K562 (cell line): ENCODE results near the gene CNPY4. TPM values are rescaled to one million over a fixed set of nuclear protein-coding genes. Genes with fewer than 3 reads are reported as not detected.
A peak's percentile ranks its signal among the peaks of the same experiment; 100 is the strongest.

Experiments used
- ATAC-seq: fragments of 200-7000 bp; cut with Tn5 transposase; 3 replicates; pipeline ENCODE4 v1.9.1; 2020; ENCODE audit warnings: moderate library complexity
- BruUV-seq: library from RNA; stranded (reverse); fragments of 400-500 nt; replicated peaks from 2 replicates; lab custom pipeline; 2021; lab: Mats Ljungman, UMichigan
- CTCF ChIA-PET: fragments of 300-600 bp; formaldehyde crosslinking; extraction: SDS; loops from one replicate; lab custom pipeline; 2021; ENCODE audit warnings: low intra/inter-chr PET ratio; lab: Yijun Ruan, JAX
- POLR2A ChIA-PET: fragments of 300-600, 350-650 bp; sonication (Branson Sonifier 250); formaldehyde crosslinking; extraction: SDS; loops from one replicate; lab custom pipeline; 2021; ENCODE audit warnings: antibody characterized with exemption, inconsistent platforms; lab: Yijun Ruan, JAX
- DNase-seq, 4 experiments: peaks; one replicate each; pipeline versions ENCODE4 v3.0.0 to v3.0.0-alpha.2; 2011 to 2018; ENCODE audit warnings: low spot score in 3 of 4, mixed read lengths in 3 of 4; ENCODE audit errors: extremely low read depth in 1 of 4
- FAIRE-seq: peaks from 2 replicates; lab custom pipeline; 2011; peaks lifted over from hg19 to GRCh38; lab: Jason Lieb, UNC
- H2AFZ ChIP-seq: 2 replicates; pipeline ENCODE4 v1.6.0; 2011; ENCODE audit warnings: low read depth, low read length, control low read depth, inconsistent platforms
- H3K27ac ChIP-seq: fragments of 200-600 bp; 3 replicates; pipeline ENCODE4 v1.8.0; 2011; ENCODE audit warnings: low read depth, mild to moderate bottlenecking, control low read depth, inconsistent platforms, low read length, moderate library complexity, mixed read lengths; ENCODE audit errors: extremely low read depth
- H3K27me3 ChIP-seq, 2 experiments: fragments of 300-600 bp in 1 of 2; 2 replicates in 1 of 2; 3 replicates in 1 of 2; pipeline versions ENCODE4 v1.6.0 to v1.8.0; 2011; ENCODE audit warnings: inconsistent platforms in 2 of 2, low read length in 2 of 2, mild to moderate bottlenecking in 1 of 2, mixed read lengths in 1 of 2, moderate library complexity in 1 of 2; ENCODE audit not compliant: control insufficient read depth in 2 of 2, insufficient read depth in 2 of 2
- H3K36me3 ChIP-seq: fragments of 300-600 bp; 3 replicates; pipeline ENCODE4 v1.8.0; 2011; ENCODE audit warnings: mild to moderate bottlenecking, low read length, inconsistent platforms; ENCODE audit not compliant: control insufficient read depth, insufficient read depth
- H3K4me1 ChIP-seq, 2 experiments: fragments of 200-600 bp in 1 of 2; replicated peaks in 1 of 2; 2 replicates in 1 of 2; 3 replicates in 1 of 2; pipeline versions ENCODE4 v1.5.1 to v1.8.0; 2011; ENCODE audit warnings: inconsistent platforms in 2 of 2, low read length in 2 of 2, mild to moderate bottlenecking in 1 of 2, mixed read lengths in 1 of 2, moderate library complexity in 1 of 2; ENCODE audit not compliant: control insufficient read depth in 2 of 2, insufficient read depth in 2 of 2
- H3K4me2 ChIP-seq: 2 replicates; pipeline ENCODE4 v1.6.1; 2011; ENCODE audit warnings: low read length, control low read depth, inconsistent platforms, mixed read lengths; ENCODE audit not compliant: insufficient read depth
- H3K4me3 ChIP-seq: fragments of 200-600 bp; sonication (generic), shearing (Covaris generic); 2 replicates; pipeline ENCODE4 v1.5.1; 2016; ENCODE audit warnings: control low read depth, inconsistent platforms
- H3K79me2 ChIP-seq: fragments of 200-600 bp; 3 replicates; pipeline ENCODE4 v1.8.0; 2011; ENCODE audit warnings: low read length, inconsistent platforms; ENCODE audit not compliant: control insufficient read depth, insufficient read depth
- H3K9ac ChIP-seq, 2 experiments: 2 replicates each; pipeline versions ENCODE4 v1.6.0 to v1.6.1; 2011; ENCODE audit warnings: low read depth in 2 of 2, low read length in 2 of 2, control low read depth in 1 of 2, inconsistent platforms in 1 of 2, mild to moderate bottlenecking in 1 of 2, mixed read lengths in 1 of 2; ENCODE audit not compliant: insufficient read depth in 1 of 2
- H3K9me1 ChIP-seq: one replicate; pipeline ENCODE4 v1.6.0; 2011; ENCODE audit warnings: inconsistent platforms, mild to moderate bottlenecking, low read length, moderate library complexity; ENCODE audit not compliant: control insufficient read depth, insufficient read depth
- H3K9me3 ChIP-seq: replicated peaks from 2 replicates; pipeline ENCODE4 v1.5.1; 2011; ENCODE audit warnings: low read depth, low read length, inconsistent platforms; ENCODE audit not compliant: control insufficient read depth, insufficient read depth
- H4K20me1 ChIP-seq: replicated peaks from 2 replicates; pipeline ENCODE4 v1.6.1; 2011; ENCODE audit warnings: low read length, inconsistent platforms, mixed read lengths; ENCODE audit not compliant: control insufficient read depth, insufficient read depth
- CREB1 ChIP-seq, 2 experiments: sonication (generic) in 1 of 2; formaldehyde crosslinking in 1 of 2; IDR thresholded peaks; 2 replicates each; pipeline versions ENCODE4 v1.6.1 to v1.8.0; 2012 to 2022; ENCODE audit warnings: inconsistent platforms in 1 of 2, mild to moderate bottlenecking in 1 of 2, missing genetic modification reagents in 1 of 2, moderate library complexity in 1 of 2
- GABPB1 ChIP-seq: sonication (generic); formaldehyde crosslinking; IDR thresholded peaks from 2 replicates; pipeline ENCODE4 v1.8.0; 2022; ENCODE audit warnings: mild to moderate bottlenecking, missing genetic modification reagents
- PRMT5 ChIP-seq: sonication (generic); formaldehyde crosslinking; IDR thresholded peaks from 2 replicates; pipeline ENCODE4 v1.5.0; 2020; ENCODE audit warnings: missing genetic modification reagents
- RBM22 ChIP-seq: fragments of 200-400 bp; formaldehyde crosslinking; IDR thresholded peaks from 2 replicates; pipeline ENCODE4 v1.6.1; 2018; ENCODE audit warnings: low read length, low read depth; ENCODE audit not compliant: poor library complexity, severe bottlenecking
- SAFB2 ChIP-seq: fragments of 200-400 bp; formaldehyde crosslinking; IDR thresholded peaks from 2 replicates; pipeline ENCODE4 v1.6.1; 2018; ENCODE audit warnings: borderline replicate concordance, low read length, low read depth, moderate library complexity; ENCODE audit not compliant: severe bottlenecking
- SRSF3 ChIP-seq: fragments of 200-400 bp; formaldehyde crosslinking; IDR thresholded peaks from 2 replicates; pipeline ENCODE4 v1.6.1; 2016; ENCODE audit warnings: mild to moderate bottlenecking, low read length, moderate library complexity; ENCODE audit not compliant: insufficient read depth
- SRSF9 ChIP-seq: fragments of 200-400 bp; formaldehyde crosslinking; IDR thresholded peaks from 2 replicates; pipeline ENCODE4 v1.6.1; 2017; ENCODE audit warnings: low read depth, low read length, borderline replicate concordance
- TAF9B ChIP-seq: fragments of 450-650 bp; IDR thresholded peaks from 2 replicates; pipeline ENCODE4 v1.6.1; 2018; ENCODE audit warnings: mild to moderate bottlenecking; ENCODE audit not compliant: partially characterized antibody
- TEAD1 ChIP-seq, 2 experiments: fragments of 450-650 bp in 1 of 2; sonication (generic) in 1 of 2; formaldehyde crosslinking; IDR thresholded peaks; 2 replicates each; pipeline versions ENCODE4 v1.4.0 to v1.8.0; 2020 to 2022; ENCODE audit warnings: mild to moderate bottlenecking in 2 of 2, missing genetic modification reagents in 1 of 2
- TFAP4 ChIP-seq: sonication (generic); formaldehyde crosslinking; IDR thresholded peaks from 2 replicates; pipeline ENCODE4 v1.8.0; 2022; ENCODE audit warnings: missing genetic modification reagents, mild to moderate bottlenecking, moderate library complexity, borderline replicate concordance
- THAP12 ChIP-seq: fragments of 250-450 bp; sonication (Bioruptor Pico); IDR thresholded peaks from 2 replicates; pipeline ENCODE4 v1.9.0; 2021; ENCODE audit warnings: mild to moderate bottlenecking, inconsistent platforms
- YY1 ChIP-seq, 3 experiments: IDR thresholded peaks; 2 replicates each; pipeline ENCODE4 v1.6.1; 2011; ENCODE audit warnings: low read length in 2 of 3, mild to moderate bottlenecking in 2 of 3, moderate library complexity in 2 of 3, borderline replicate concordance in 1 of 3, control low read depth in 1 of 3, low read depth in 1 of 3; ENCODE audit not compliant: insufficient read depth in 3 of 3, insufficient replicate concordance in 2 of 3, control insufficient read depth in 1 of 3, insufficient read length in 1 of 3; ENCODE audit errors: extremely low read depth in 1 of 3
- ZNF280A ChIP-seq: fragments of 450-650 bp; IDR thresholded peaks from 2 replicates; pipeline ENCODE4 v1.6.1; 2018; ENCODE audit warnings: mild to moderate bottlenecking, low read depth; ENCODE audit not compliant: partially characterized antibody
- ZNF316 ChIP-seq: fragments of 450-650 bp; IDR thresholded peaks from 2 replicates; pipeline ENCODE4 v1.6.1; 2016
- WGBS: fragments of 100-300 bp; shearing (Covaris generic); methylation state at CpG from one replicate; pipeline ENCODE4 v1.1.6; 2016; ENCODE audit warnings: low coverage, mixed read lengths; ENCODE audit not compliant: insufficient coverage; ENCODE audit errors: missing lambda C conversion rate; 5-methylcytosine and 5-hydroxymethylcytosine counted together
- in situ Hi-C: fragments of 300-500 bp; cut with MboI; formaldehyde crosslinking; loops from 4 replicates; pipeline ENCODE4 v1.15.0; 2018; ENCODE audit warnings: inconsistent platforms, mixed read lengths
- intact Hi-C: fragments of 100-400 bp; cut with micrococcal nuclease; formaldehyde crosslinking; loops from 2 replicates; pipeline ENCODE4 v1.14.2; 2022
- polyA plus RNA-seq, 8 experiments: library from polyadenylated mRNA; depleted of rRNA in 4 of 8; stranded (reverse) in 5 of 8; unstranded in 3 of 8; fragments of >200 nt; fragmentation: Nextera tagmentation in 2 of 8; fragmentation: Illumina TruSeq in 1 of 8; extraction: Ambion mirVana in 2 of 8; extraction: Trizol in 1 of 8; gene quantifications; 2 replicates each; pipeline versions ENCODE4 v1.2.1 to v1.2.3, GENCODE V29; 2011 to 2014; ENCODE audit warnings: inconsistent platforms in 1 of 8, missing spikeins in 1 of 8
- total RNA-seq, 7 experiments: library from RNA; depleted of rRNA in 6 of 7; stranded (reverse); fragments of >200 nt in 6 of 7; fragmentation: Illumina TruSeq in 2 of 7; extraction: Trizol in 2 of 7; gene quantifications; 2 replicates each; pipeline versions ENCODE4 v1.2.1 to v1.2.3, GENCODE V29; 2011 to 2021; ENCODE audit warnings: low replicate concordance in 1 of 7

CNPY4 gene
- total and polyA plus RNA-seq, 9 of the 15 experiments (the other 6 are each of a cell fraction or from before 2014, with no cell fraction given): 1.9 to 11.2 (median 7.0) TPM

- Histone ChIP-seq H3K4me1 (peaks cover 23 to 26% of the 10 kb centered on the region in 2 experiments), H3K36me3 (peaks cover 41% of the 10 kb centered on the region), H3K27ac (peak within 1 kb of the TSS; percentile 97), H3K9ac (peak within 1 kb of the TSS; percentile 96 to 97), H3K79me2 (peaks cover 19% of the 10 kb centered on the region), H3K9me3 (no peaks in the 10 kb centered on the region), H4K20me1 (peaks cover 20% of the 10 kb centered on the region), H3K4me3 (peak within 1 kb of the TSS; percentile 87), H2AFZ (peak within 1 kb of the TSS; percentile 98), H3K4me2 (peak within 1 kb of the TSS; percentile 96), H3K9me1 (no peaks in the 10 kb centered on the region), H3K27me3 (no peaks in the 10 kb centered on the region)
- TSS peak; percentile 55 for BruUV-seq
- POLR2A ChIA-PET: interaction anchor here (0.6 to 7.9 kb wide), 6 partner anchors 9 to 594 kb away, joined by 3 to 115 read pairs (median 3); partner anchors contain the start of genes AP4M1, LAMTOR4 and MCM7
- in situ Hi-C loops (no loop called here), intact Hi-C loops (no loop called here)
- FAIRE-seq (peak; percentile 64), ATAC-seq (peak; percentile 66), DNase-seq (peak; percentile 87 to 92 (median 90))
- CTCF ChIA-PET: interaction anchor here (0.6 kb wide), 1 partner anchor 44 kb away, joined by 3 read pairs; no protein-coding TSS in a partner anchor
- under 1% methylated on average over 54 of the region's 68 CpGs for WGBS
- no peak for TF ChIP-seq SRSF9
- no peak; the same call in 1 of the 2 replicates for TF ChIP-seq SRSF3
- no peak; the same call in 1 of the 2 replicates for TF ChIP-seq THAP12
- TF ChIP-seq SAFB2: no peak
- TF ChIP-seq PRMT5: peak; percentile 62
- peak; percentile 64 for TF ChIP-seq RBM22
- peak; percentile 96 for TF ChIP-seq TAF9B
- TF ChIP-seq ZNF280A: no peak
- TF ChIP-seq TEAD1 (CRISPR knock-in tag; IDR thresholded peaks at IDR 0.05): peak in 1 of 2 experiments; percentile 95; a peak in 2 of 4 replicates
- peak; percentile 87 to 99 (median 98) for TF ChIP-seq YY1 (IDR thresholded peaks at IDR 0.05; ENCODE audit: borderline replicate concordance in 1 of 3, control insufficient read depth in 1 of 3, extremely low read depth in 1 of 3, insufficient read depth in 3 of 3, insufficient read length in 1 of 3, insufficient replicate concordance in 2 of 3, low read depth in 1 of 3, low read length in 2 of 3)
- peak; percentile 88 for TF ChIP-seq GABPB1
- TF ChIP-seq CREB1 (IDR thresholded peaks at IDR 0.05): peak; percentile 66; the same call in 1 of the 2 replicates
- peak; percentile 89 for TF ChIP-seq CREB1 (CRISPR knock-in tag; IDR thresholded peaks at IDR 0.05)
- no peak for TF ChIP-seq ZNF316
- peak; percentile 87 for TF ChIP-seq TFAP4 (CRISPR knock-in tag)
Measured at GRCh38 chr7:100088621-100089457, 30.6 kb upstream of the CNPY4 start, which contains the start of gene COPS6. Gene COPS6, plus strand, starts transcription at chr7:100088969. Its CDS starts 22 bp downstream, at chr7:100088991.
